ENCODE data around the gene NR1I3.

NR1I3 gene

GRCh38 chr1:161222175-161223019 is 15.6 kb downstream of the NR1I3 start:
- TF ChIP-seq NFRKB (IDR thresholded peaks at IDR 0.05) (no peak), CTBP1 (IDR thresholded peaks at IDR 0.05; ENCODE audit: borderline replicate concordance) (no peak), ARNT (IDR thresholded peaks at IDR 0.05) (no peak), BHLHE40 (IDR thresholded peaks at IDR 0.05; ENCODE audit: borderline replicate concordance) (no peak), FOXM1 (IDR thresholded peaks at IDR 0.05; ENCODE audit: borderline replicate concordance) (no peak), FOXA1 (IDR thresholded peaks at IDR 0.05) (no peak)
- ChIA-PET CTCF (interaction anchor here (0.6 kb wide), 1 partner anchor 26 kb away, joined by 3 read pairs; no protein-coding TSS in a partner anchor), POLR2A (interaction anchor here (0.6 to 2.5 kb wide), 2 partner anchors 20 to 24 kb away, joined by 3 to 10 read pairs; partner anchors contain the start of gene NDUFS2)
- no peak for DNase-seq (ENCODE audit: extremely low spot score)

DNA sequence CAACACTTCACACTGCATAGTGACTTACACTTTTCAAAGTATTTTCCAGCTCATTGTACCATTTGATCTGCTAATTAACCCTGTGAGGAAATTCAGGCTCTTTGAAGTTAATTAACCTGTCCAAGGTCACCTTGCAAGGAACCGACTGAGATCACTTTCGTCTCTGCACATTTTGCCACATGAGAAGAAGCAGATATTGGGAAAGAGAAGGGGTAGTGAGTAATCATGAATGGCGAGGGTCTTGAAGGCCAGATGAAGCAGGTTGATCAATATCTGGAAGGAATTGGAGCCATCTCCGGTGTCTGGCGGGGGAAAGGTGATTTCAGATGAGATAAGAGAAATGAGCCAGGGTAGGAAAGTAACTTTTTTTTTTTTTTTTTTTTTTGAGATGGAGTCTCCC is 18.0 kb downstream of the NR1I3 start:
- no peak for DNase-seq (ENCODE audit: extremely low spot score)
- ChIA-PET CTCF (interaction anchor here (1.2 kb wide), 1 partner anchor 9 kb away, joined by 5 read pairs; no protein-coding TSS in a partner anchor), POLR2A (interaction anchor here (0.7 to 6.5 kb wide), 2 partner anchors 18 to 180 kb away, joined by 3 to 32 read pairs; partner anchors contain the start of gene NDUFS2)
- no peak for TF ChIP-seq TARDBP (IDR thresholded peaks at IDR 0.05)
- TF ChIP-seq ELF4 (IDR thresholded peaks at IDR 0.05) = no peak
- no peak for TF ChIP-seq BHLHE40 (IDR thresholded peaks at IDR 0.05; ENCODE audit: borderline replicate concordance)
- no peak for TF ChIP-seq L3MBTL2 (conservative IDR thresholded peaks at IDR 0.05)
- no peak for TF ChIP-seq FOXM1 (IDR thresholded peaks at IDR 0.05; ENCODE audit: borderline replicate concordance)
- TF ChIP-seq FOXA1 (IDR thresholded peaks at IDR 0.05) = no peak
- no peak for TF ChIP-seq FOXK2 (IDR thresholded peaks at IDR 0.05)
- no peak for TF ChIP-seq PKNOX1 (IDR thresholded peaks at IDR 0.05)
- no peak for TF ChIP-seq LEF1 (IDR thresholded peaks at IDR 0.05; ENCODE audit: borderline replicate concordance)
- no peak for TF ChIP-seq ZNF384 (IDR thresholded peaks at IDR 0.05)
- TF ChIP-seq SP1 (IDR thresholded peaks at IDR 0.05) = no peak
- no peak for TF ChIP-seq SUZ12 (IDR thresholded peaks at IDR 0.05)
- no peak for TF ChIP-seq ARNT (IDR thresholded peaks at IDR 0.05)
- no peak for TF ChIP-seq NFRKB (IDR thresholded peaks at IDR 0.05)
- TF ChIP-seq CTBP1 (IDR thresholded peaks at IDR 0.05; ENCODE audit: borderline replicate concordance) = no peak
- no peak for TF ChIP-seq HDGF (IDR thresholded peaks at IDR 0.05; ENCODE audit: borderline replicate concordance)

DNA sequence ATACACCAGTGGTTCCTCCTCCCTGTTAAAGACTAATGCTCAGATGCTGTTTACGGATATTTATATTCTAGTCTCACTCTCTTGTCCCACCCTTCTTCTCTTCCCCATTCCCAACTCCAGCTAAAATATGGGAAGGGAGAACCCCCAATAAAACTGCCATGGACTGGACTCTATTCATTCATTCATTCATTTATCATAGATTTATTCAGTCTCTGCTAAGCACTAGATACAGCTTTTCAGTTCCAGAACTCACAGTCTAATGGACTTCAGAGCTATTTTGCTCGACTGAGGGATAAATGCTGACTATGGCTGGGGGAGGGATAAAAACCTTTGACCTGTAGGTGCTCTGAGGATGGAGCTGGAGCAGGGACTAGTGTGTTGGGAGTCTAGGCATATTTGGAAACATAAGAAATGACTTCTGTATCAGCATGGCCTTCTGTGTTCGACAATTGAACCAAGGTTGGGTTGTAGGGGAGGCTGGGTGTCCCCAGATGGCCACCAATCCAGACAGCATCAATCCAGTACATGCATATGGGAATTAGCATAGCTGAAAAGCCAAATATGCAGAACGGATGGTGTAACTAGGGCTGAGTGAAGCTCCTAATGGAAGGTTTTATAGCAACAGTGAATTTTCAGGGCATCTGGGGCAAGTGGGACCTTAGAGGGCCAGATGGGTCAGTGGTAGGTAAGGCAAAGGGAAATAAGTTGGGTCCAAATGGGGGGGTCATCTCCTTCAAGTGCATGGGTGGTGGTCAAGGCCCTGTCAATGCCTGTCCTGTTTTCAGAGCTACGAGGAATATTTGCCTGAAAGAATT is 18.7 kb downstream of the NR1I3 start:
- DNase-seq (ENCODE audit: extremely low spot score) = no peak
- CTCF ChIA-PET = interaction anchor here (1.2 kb wide), 1 partner anchor 8 kb away, joined by 5 read pairs; no protein-coding TSS in a partner anchor
- POLR2A ChIA-PET = interaction anchor here (0.7 to 6.5 kb wide), 3 partner anchors 17 to 181 kb away, joined by 3 to 32 read pairs (median 3); partner anchors contain the start of genes NDUFS2 and SDHC
- TF ChIP-seq TARDBP (IDR thresholded peaks at IDR 0.05) (no peak), SP1 (IDR thresholded peaks at IDR 0.05) (no peak), HDGF (IDR thresholded peaks at IDR 0.05; ENCODE audit: borderline replicate concordance) (no peak), ELF4 (IDR thresholded peaks at IDR 0.05) (no peak), LEF1 (IDR thresholded peaks at IDR 0.05; ENCODE audit: borderline replicate concordance) (no peak), FOXA1 (IDR thresholded peaks at IDR 0.05) (no peak), NFRKB (IDR thresholded peaks at IDR 0.05) (no peak), ARNT (IDR thresholded peaks at IDR 0.05) (no peak), FOXK2 (IDR thresholded peaks at IDR 0.05) (no peak), SUZ12 (IDR thresholded peaks at IDR 0.05) (no peak), BHLHE40 (IDR thresholded peaks at IDR 0.05; ENCODE audit: borderline replicate concordance) (no peak)

GRCh38 chr1:161218301-161219077 is 19.5 kb downstream of the NR1I3 start:
- ChIA-PET CTCF (interaction anchor here (1.2 kb wide), 1 partner anchor 163 kb away, joined by 5 read pairs; no protein-coding TSS in a partner anchor), POLR2A (interaction anchor here (6.5 kb wide), 1 partner anchor 16 kb away, joined by 32 read pairs; the partner anchor contains the start of gene NDUFS2)
- DNase-seq (ENCODE audit: extremely low spot score) = no peak
- TF ChIP-seq SUZ12 (IDR thresholded peaks at IDR 0.05) (no peak), CTBP1 (IDR thresholded peaks at IDR 0.05; ENCODE audit: borderline replicate concordance) (no peak), ELF4 (IDR thresholded peaks at IDR 0.05) (no peak), FOXM1 (IDR thresholded peaks at IDR 0.05; ENCODE audit: borderline replicate concordance) (no peak), L3MBTL2 (conservative IDR thresholded peaks at IDR 0.05) (no peak), NFRKB (IDR thresholded peaks at IDR 0.05) (no peak), FOXA1 (IDR thresholded peaks at IDR 0.05) (no peak), SP1 (IDR thresholded peaks at IDR 0.05) (no peak), LEF1 (IDR thresholded peaks at IDR 0.05; ENCODE audit: borderline replicate concordance) (no peak), PKNOX1 (IDR thresholded peaks at IDR 0.05) (no peak), HDGF (IDR thresholded peaks at IDR 0.05; ENCODE audit: borderline replicate concordance) (no peak), TARDBP (IDR thresholded peaks at IDR 0.05) (no peak), FOXK2 (IDR thresholded peaks at IDR 0.05) (no peak), ARNT (IDR thresholded peaks at IDR 0.05) (no peak), BHLHE40 (IDR thresholded peaks at IDR 0.05; ENCODE audit: borderline replicate concordance) (no peak), ZNF384 (IDR thresholded peaks at IDR 0.05) (no peak)

GRCh38 chr1:161217831-161218230 is 20.2 kb downstream of the NR1I3 start:
- ChIA-PET POLR2A (interaction anchor here (6.5 kb wide), 1 partner anchor 15 kb away, joined by 32 read pairs; the partner anchor contains the start of gene NDUFS2), CTCF (interaction anchor here (0.9 to 1.2 kb wide), 2 partner anchors 9 to 164 kb away, joined by 5 to 6 read pairs; no protein-coding TSS in a partner anchor)
- DNase-seq (ENCODE audit: extremely low spot score) = no peak
- TF ChIP-seq FOXA1 (IDR thresholded peaks at IDR 0.05) (no peak), TARDBP (IDR thresholded peaks at IDR 0.05) (no peak), L3MBTL2 (conservative IDR thresholded peaks at IDR 0.05) (no peak)

Data from HEK293T (cell line).